COLO829 (cell line): ENCODE measurements around the gene SREBF1.

ENCODE experiments used
- DNase-seq: peaks from one replicate; pipeline ENCODE4 v3.0.0; 2012; ENCODE audit warnings: low spot score

The SREBF1 gene

GRCh38 chr17:17836818-17837379 lies at the start of gene SREBF1:
Gene SREBF1, minus strand, starts transcription at chr17:17836986. Its CDS starts 169 bp downstream, at chr17:17836817.
- DNase-seq: no peak

GRCh38 chr17:17886226-17886625 lies 49.4 kb upstream of the SREBF1 start:
- DNase-seq: no peak

DNA sequence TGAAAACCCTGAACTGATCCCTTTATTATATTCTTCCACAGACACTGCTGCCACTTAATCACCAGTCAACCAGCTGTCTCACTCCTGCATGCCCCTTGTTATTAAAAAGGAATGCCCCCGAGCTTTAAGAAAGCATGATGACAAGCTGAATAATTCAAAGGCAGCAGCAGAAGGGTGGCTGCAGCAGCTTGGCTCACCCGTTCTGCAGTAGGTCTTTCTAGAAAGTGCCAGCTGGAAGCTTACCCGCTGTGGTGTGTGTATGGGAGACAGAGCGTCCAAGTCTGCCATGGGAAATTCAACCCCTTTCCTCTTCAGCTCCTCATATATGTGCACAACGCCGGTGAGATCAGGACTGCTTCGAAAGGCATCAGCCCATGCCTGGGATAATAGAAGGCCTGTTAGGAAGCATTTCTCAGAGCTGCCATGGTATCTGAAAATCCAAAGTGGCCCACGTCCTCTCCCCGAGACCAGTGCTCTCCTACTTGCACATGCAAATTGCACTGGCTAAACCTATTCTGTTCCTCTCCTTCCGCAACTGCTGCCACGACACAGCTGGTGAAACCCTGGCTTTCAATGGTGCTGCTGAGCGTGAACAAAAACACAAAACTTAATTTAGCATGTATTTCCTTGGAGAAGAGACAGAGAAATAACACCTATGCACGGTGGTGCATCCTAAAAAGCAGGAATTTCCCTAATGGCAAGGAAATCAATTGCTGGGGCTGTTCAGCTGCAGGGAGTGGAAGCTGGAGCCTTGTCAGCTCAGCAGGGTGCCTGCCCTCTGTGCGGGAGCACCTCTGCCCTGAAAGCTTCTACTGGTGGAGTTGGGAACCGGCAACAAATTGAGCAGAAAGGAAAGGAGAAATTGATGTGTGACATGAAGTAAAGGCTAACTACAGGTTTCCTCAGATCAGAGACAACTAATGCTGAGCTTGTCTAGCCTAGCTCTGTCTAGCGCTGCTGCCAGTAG lies 47.9 kb upstream of the SREBF1 start:
- no peak for DNase-seq

- DNase-seq: no peak
These were observed 47.0 kb upstream of the SREBF1 start for GRCh38 chr17:17883801-17884200.

DNA sequence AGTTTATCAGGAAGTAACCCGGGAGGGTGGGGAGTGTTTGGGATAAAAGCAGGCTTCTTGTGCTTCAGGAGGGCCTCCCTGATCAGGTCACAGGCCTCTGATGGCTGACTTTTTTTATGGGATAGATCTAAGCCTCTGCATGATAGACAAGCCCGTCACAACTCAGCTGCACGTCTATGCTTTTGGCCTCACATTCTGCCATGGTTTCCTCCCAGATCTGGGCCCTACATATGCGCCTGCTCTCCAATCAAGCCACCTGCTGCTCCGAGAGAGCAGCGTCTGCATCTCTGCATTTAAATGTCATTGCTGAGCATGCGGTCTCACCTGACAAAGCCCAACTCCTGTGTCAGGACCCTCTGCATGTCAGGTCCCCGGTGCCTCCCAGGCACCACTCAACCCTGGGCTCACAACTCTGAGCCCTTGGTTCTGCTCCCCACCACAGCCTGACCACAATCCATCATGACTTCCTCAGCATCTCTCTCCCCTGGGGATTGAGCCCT lies 45.3 kb upstream of the SREBF1 start:
- no peak for DNase-seq

GRCh38 chr17:17880577-17881196 lies 43.9 kb upstream of the SREBF1 start:
- no peak for DNase-seq

DNA sequence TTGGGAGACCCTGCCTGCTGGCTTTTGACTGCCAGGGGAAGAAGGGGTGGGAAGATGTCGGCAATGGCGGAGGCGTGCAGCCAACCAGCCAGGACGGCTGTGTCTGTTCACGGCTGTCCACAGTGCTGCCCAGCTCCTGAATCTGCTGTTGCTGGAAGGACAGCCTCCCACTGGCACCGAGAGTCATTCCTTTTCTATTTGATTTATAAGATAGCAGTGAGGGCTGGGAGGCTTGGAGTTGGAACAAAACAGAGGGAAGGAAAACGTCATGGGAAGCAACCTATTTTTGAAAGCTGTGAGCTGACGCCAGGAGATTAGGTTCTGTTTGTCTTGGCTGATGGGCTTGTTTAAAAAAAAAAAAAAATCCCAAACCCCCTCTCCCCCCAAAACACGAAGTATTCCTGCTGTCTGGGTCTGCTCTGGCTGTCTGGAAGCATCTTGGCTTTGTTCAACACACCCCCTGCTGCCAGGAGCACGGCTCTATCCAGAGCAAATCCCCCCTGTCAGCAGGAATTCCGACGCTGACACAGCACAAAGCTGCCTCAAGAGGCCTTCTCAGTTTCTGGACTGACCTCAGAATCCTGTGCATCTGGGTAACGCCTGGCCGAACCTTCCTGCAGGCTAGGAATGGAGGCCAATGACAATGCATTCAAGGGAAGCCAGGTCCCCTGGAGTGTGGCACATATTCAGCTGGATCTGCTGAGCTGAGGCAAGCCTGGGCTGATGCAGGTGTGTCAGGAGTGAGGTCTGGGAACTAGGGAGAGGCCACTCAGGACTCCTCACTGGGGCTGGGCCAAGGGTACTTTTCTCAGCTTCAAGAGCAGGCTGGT lies 41.0 kb upstream of the SREBF1 start:
- DNase-seq: no peak

GRCh38 chr17:17876959-17877528 lies 40.3 kb upstream of the SREBF1 start:
- DNase-seq: no peak

- no peak for DNase-seq
These were observed 37.7 kb upstream of the SREBF1 start for GRCh38 chr17:17874478-17874877.

DNA sequence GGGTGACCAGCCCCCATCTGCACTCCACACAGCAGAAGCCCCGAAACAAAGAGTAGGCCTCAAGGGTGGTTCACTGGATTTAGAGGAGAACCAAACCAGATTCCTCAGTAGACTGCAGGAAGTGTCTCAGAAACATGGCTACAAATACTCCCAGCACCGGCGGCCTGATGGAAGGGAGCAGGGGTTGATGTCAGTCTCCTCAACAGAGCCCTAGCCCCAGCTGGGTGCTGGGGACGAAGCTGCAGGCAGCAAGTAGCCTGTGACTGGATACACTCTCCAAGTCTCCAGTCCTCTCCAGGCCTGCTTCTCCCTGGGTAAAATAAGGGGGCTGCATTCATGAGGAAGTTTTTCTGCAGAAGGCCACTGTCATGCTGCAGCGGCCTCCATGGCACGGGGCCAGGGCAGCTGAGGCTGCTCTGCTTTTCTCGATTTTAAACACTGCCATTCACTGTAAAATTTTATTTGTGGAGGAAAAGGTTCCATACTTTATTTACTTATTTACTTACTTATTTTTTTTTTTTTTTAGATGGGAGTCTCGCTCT lies 36.7 kb upstream of the SREBF1 start:
- no peak for DNase-seq

GRCh38 chr17:17872547-17873345 lies 36.0 kb upstream of the SREBF1 start:
- no peak for DNase-seq

DNA sequence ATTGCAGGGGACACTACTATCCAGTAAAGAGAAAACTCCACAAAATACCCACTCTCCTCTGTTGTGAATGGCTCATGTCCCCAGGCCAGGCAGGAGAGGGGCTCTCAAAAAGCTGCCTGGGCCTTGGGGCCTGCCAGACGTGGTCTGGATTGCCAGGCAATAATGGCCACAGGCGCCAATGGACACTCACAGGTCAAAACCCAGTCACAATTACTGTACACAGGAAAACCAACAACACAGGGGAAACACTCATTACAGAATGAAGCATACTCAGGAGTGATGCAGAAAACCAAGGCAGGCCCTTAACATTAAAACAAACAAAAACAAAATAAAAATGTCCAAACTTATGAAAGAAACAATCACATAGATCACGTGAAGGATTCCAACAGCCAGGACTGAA lies 35.1 kb upstream of the SREBF1 start:
- DNase-seq: no peak

GRCh38 chr17:17870247-17870646 lies 33.5 kb upstream of the SREBF1 start:
- DNase-seq: no peak

DNA sequence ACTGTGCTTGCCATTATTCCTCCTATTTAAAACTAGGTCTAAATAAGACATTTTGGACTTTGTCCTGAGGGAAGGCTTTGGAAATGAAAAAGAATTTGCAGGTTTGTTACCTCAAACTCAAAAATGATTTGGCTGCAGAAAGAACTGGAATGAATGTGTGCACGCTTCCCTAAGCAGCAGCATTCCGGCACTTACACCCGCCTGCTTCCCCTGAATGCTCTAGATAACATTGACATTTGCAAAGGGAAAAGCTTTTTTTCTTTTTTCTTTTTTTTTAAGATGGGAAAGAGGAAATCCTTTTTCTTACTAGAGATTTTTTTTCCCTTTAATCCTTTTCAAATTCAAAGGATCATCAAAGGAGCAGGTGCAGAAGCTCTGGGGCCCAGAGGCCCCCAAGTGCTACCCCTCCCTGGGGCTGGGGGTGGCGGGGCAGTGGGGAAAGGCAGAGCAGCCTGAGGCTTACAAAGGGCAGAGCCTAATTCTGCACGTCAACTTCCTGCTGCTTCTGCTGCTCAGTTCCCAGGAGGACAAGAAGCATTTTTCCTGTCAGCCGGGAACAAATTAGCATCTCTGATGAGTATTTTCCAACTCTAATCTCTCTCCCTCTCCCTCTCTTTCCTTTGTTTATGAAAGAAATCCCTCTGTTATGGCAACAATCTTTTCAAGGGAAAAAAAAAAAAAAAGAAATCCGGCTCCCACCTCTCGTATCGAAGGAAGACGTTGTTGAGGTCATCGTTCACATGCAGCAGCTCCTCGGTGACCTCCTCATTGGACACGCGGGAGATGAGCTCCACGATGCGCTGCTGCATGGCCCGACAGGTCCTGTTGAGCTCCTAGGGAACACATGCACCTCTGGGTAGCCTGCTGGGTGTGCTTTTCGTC lies 32.1 kb upstream of the SREBF1 start:
- DNase-seq: peak; percentile 35

- no peak for DNase-seq
These were observed 30.1 kb upstream of the SREBF1 start for GRCh38 chr17:17866897-17867296.

DNA sequence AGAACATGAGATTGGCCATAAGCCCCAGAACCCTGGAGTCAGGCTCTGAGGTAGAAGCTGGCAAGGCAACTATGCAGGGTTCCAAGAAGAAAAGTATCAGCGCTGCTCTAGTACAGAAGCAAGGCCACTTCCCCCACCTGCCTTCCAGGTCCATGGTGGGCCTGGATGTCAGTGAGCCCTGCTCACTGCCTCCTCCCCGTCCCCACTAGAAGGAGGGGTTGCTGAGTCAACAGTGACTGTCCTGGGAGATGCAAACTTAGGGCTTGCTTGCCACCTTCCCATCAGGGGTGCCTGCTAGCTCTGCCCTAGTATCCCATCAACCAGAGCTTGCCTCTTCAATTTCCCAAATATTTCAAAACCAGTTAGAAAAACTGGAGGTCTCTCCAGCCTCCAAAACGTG lies 29.6 kb upstream of the SREBF1 start:
- DNase-seq: no peak

DNA sequence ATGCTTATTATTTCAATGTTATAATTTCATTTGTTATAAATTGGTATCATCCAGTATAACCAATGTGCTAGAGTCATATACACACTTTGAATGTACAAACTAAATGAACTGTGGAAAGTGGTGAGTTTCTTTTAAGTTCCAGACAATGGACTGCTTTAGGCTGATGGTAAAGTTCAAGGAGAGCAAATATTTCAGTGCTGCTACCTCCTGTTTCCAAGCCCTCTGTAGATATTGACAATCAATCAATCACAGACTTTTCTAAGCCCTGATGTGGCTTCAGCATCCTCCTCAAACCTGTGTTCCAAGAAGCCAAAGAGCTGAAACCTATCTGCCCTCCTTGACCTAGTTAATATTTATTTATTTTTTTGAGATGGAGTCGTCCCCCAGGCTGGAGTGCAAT lies 28.2 kb upstream of the SREBF1 start:
- DNase-seq: no peak

- no peak for DNase-seq
These were observed 24.0 kb upstream of the SREBF1 start for GRCh38 chr17:17860766-17861107.

GRCh38 chr17:17859909-17860765 lies 23.4 kb upstream of the SREBF1 start:
- peak; percentile 66 for DNase-seq
